ENCODE results near the gene GABRB1.

Gene GABRB1

GRCh38 chr4:47002580-47002979 lies 28.8 kb upstream of the GABRB1 start:
- H3K9me3 ChIP-seq (ENCODE audit: insufficient read depth, low read length) = no peaks in the 10 kb centered on the region
- TF ChIP-seq CTCF (IDR thresholded peaks at IDR 0.05; ENCODE audit: low read depth, low read length) (peak; percentile 60), EZH2phosphoT487 (IDR thresholded peaks at IDR 0.05; ENCODE audit: low read depth) (no peak)
- no peak overlapping the region for H3K4me3 ChIP-seq (ENCODE audit: low read length)

GRCh38 chr4:47010347-47010911 lies 20.9 kb upstream of the GABRB1 start:
- no peaks in the 10 kb centered on the region for H3K79me2 ChIP-seq (ENCODE audit: low read length)
- peaks cover 4% of the 10 kb centered on the region for H3K36me3 ChIP-seq (replicated peaks; ENCODE audit: low read depth, low read length)
- H3K27me3 ChIP-seq (ENCODE audit: low read depth, low read length) = no peaks in the 10 kb centered on the region
- H2AFZ ChIP-seq (ENCODE audit: low read depth, low read length) = peak overlapping the region; percentile 28
- H3K4me1 ChIP-seq (ENCODE audit: low read length) = peaks cover 14% of the 10 kb centered on the region
- H3K4me3 ChIP-seq (ENCODE audit: low read length) = peak overlapping the region; percentile 4; the same call in 1 of the 2 replicates
- H3K9ac ChIP-seq (ENCODE audit: low read length) = no peak overlapping the region
- no peaks in the 10 kb centered on the region for H4K20me1 ChIP-seq (ENCODE audit: insufficient read depth, low read length)
- H3K4me2 ChIP-seq (ENCODE audit: low read length) = peak overlapping the region; percentile 49
- H3K27ac ChIP-seq (ENCODE audit: low read length) = peak overlapping the region; percentile 9
- TF ChIP-seq EZH2phosphoT487 (IDR thresholded peaks at IDR 0.05; ENCODE audit: low read depth) (no peak), CTCF (IDR thresholded peaks at IDR 0.05; ENCODE audit: low read depth, low read length) (no peak)
- H3K9me3 ChIP-seq (ENCODE audit: insufficient read depth, low read length) = no peaks in the 10 kb centered on the region

More at GRCh38 chr4:47002580-47002979, 28.8 kb upstream of the GABRB1 start:
- H3K27me3 ChIP-seq (ENCODE audit: low read depth, low read length) = no peaks in the 10 kb centered on the region
- H4K20me1 ChIP-seq (ENCODE audit: insufficient read depth, low read length) = no peaks in the 10 kb centered on the region
- no peak overlapping the region for H2AFZ ChIP-seq (ENCODE audit: low read depth, low read length)
- H3K4me1 ChIP-seq (ENCODE audit: low read length) = no peaks in the 10 kb centered on the region
- no peak overlapping the region for H3K4me2 ChIP-seq (ENCODE audit: low read length)
- no peaks in the 10 kb centered on the region for H3K36me3 ChIP-seq (replicated peaks; ENCODE audit: low read depth, low read length)
- H3K9ac ChIP-seq (ENCODE audit: low read length) = no peak overlapping the region
- H3K27ac ChIP-seq (ENCODE audit: low read length) = no peak overlapping the region
- no peaks in the 10 kb centered on the region for H3K79me2 ChIP-seq (ENCODE audit: low read length)

GRCh38 chr4:47010912-47011446 lies 20.4 kb upstream of the GABRB1 start:
- Histone ChIP-seq H3K4me3 (ENCODE audit: low read length) (peak overlapping the region; percentile 4; the same call in 1 of the 2 replicates), H3K4me2 (ENCODE audit: low read length) (peak overlapping the region; percentile 49), H4K20me1 (ENCODE audit: insufficient read depth, low read length) (no peaks in the 10 kb centered on the region), H3K27me3 (ENCODE audit: low read depth, low read length) (no peaks in the 10 kb centered on the region), H2AFZ (ENCODE audit: low read depth, low read length) (peak overlapping the region; percentile 28), H3K9ac (ENCODE audit: low read length) (no peak overlapping the region), H3K79me2 (ENCODE audit: low read length) (no peaks in the 10 kb centered on the region), H3K36me3 (replicated peaks; ENCODE audit: low read depth, low read length) (peaks cover 4% of the 10 kb centered on the region), H3K4me1 (ENCODE audit: low read length) (peaks cover 14% of the 10 kb centered on the region), H3K27ac (ENCODE audit: low read length) (peak overlapping the region; percentile 9), H3K9me3 (ENCODE audit: insufficient read depth, low read length) (no peaks in the 10 kb centered on the region)
- TF ChIP-seq CTCF (IDR thresholded peaks at IDR 0.05; ENCODE audit: low read depth, low read length) (no peak), EZH2phosphoT487 (IDR thresholded peaks at IDR 0.05; ENCODE audit: low read depth) (no peak)

- Histone ChIP-seq H3K9ac (ENCODE audit: low read length) (no peak overlapping the region), H3K27me3 (ENCODE audit: low read depth, low read length) (no peaks in the 10 kb centered on the region), H3K4me3 (ENCODE audit: low read length) (no peak overlapping the region), H3K9me3 (ENCODE audit: insufficient read depth, low read length) (no peaks in the 10 kb centered on the region), H4K20me1 (ENCODE audit: insufficient read depth, low read length) (no peaks in the 10 kb centered on the region), H3K79me2 (ENCODE audit: low read length) (no peaks in the 10 kb centered on the region), H3K36me3 (replicated peaks; ENCODE audit: low read depth, low read length) (peaks cover 4% of the 10 kb centered on the region), H3K27ac (ENCODE audit: low read length) (no peak overlapping the region), H2AFZ (ENCODE audit: low read depth, low read length) (no peak overlapping the region), H3K4me2 (ENCODE audit: low read length) (no peak overlapping the region), H3K4me1 (ENCODE audit: low read length) (peaks cover 22% of the 10 kb centered on the region)
- TF ChIP-seq CTCF (IDR thresholded peaks at IDR 0.05; ENCODE audit: low read depth, low read length) (no peak), EZH2phosphoT487 (IDR thresholded peaks at IDR 0.05; ENCODE audit: low read depth) (no peak)
These were observed 18.7 kb upstream of the GABRB1 start for GRCh38 chr4:47012676-47013075.
